ENCODE results near the gene PARP15.

The PARP15 gene

DNA sequence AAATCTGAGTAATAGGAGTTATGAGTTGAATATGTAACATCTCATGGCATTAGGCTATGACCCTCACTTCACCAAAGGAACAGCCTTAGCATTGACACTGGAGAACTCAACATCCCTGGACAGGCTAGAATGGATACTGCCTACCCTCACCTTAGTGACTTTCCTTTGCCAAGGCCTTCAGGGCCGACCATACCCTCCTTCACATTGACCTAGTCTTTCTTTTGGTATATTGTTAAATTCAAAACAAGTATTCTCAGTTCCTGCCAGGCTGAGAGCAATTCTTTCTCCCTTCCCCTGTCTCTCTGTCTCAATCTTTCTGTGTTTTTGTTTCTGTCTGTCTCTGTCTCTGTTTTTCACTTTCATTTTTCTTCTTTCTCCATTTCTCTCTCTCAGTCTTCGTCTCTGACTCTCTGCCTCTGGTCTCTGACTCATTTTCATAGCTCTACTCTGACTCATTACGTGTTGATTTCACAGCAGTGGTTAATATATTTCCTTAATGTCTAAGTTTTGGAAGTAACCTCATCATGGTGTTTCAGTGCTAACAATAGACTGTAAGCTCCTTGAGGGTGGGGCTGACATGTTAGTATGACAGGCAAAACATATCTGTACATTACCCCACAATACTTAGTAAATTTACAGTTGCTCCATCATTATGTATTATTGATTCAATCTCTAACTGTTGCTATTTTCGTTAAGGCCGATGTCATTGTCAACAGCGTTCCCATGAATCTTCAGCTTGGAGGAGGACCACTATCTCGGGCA lies 32.5 kb downstream of the PARP15 start:
- peak; percentile 25 for DNase-seq (ENCODE audit: low read depth)
- TF ChIP-seq MYC (IDR thresholded peaks at IDR 0.05; ENCODE audit: low read depth, low read length) (no peak), POLR2A (IDR thresholded peaks at IDR 0.05; ENCODE audit: extremely low read depth, insufficient read length) (no peak)
- TF ChIP-seq, protein P1, sequence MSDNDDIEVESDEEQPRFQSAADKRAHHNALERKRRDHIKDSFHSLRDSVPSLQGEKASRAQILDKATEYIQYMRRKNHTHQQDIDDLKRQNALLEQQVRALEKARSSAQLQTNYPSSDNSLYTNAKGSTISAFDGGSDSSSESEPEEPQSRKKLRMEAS (IDR thresholded peaks at IDR 0.05; ENCODE audit: low read depth, low read length), result no peak
- TF ChIP-seq, protein P2, sequence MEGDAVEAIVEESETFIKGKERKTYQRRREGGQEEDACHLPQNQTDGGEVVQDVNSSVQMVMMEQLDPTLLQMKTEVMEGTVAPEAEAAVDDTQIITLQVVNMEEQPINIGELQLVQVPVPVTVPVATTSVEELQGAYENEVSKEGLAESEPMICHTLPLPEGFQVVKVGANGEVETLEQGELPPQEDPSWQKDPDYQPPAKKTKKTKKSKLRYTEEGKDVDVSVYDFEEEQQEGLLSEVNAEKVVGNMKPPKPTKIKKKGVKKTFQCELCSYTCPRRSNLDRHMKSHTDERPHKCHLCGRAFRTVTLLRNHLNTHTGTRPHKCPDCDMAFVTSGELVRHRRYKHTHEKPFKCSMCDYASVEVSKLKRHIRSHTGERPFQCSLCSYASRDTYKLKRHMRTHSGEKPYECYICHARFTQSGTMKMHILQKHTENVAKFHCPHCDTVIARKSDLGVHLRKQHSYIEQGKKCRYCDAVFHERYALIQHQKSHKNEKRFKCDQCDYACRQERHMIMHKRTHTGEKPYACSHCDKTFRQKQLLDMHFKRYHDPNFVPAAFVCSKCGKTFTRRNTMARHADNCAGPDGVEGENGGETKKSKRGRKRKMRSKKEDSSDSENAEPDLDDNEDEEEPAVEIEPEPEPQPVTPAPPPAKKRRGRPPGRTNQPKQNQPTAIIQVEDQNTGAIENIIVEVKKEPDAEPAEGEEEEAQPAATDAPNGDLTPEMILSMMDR (IDR thresholded peaks at IDR 0.05; ENCODE audit: low read depth, low read length), result no peak
- H3K4me3 ChIP-seq (ENCODE audit: low read depth, low read length), result no peak overlapping the region

DNA sequence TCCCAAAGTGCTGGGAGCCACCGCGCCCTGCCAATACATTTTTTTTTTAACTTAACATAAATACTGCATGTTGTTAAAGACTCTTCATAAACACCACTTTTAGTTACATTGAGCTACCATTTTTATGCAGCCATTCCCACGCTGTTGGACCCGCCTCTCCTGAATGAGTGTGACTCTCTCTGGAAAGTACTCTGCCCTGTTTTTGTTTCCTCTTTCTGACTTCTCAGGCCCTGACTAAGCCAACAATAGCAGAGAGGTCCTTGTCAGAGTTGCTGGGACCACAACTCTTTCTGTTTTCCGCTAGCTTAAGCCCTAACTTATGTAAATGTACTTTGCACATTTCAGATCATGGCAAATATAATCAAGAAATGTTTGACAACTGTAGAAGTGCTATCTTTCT lies 35.2 kb downstream of the PARP15 start:
- DNase-seq (ENCODE audit: low read depth), result no peak
- TF ChIP-seq, protein P2 (IDR thresholded peaks at IDR 0.05; ENCODE audit: low read depth, low read length), result no peak
- TF ChIP-seq, protein P1 (IDR thresholded peaks at IDR 0.05; ENCODE audit: low read depth, low read length), result no peak
- TF ChIP-seq MYC (IDR thresholded peaks at IDR 0.05; ENCODE audit: low read depth, low read length) (no peak), POLR2A (IDR thresholded peaks at IDR 0.05; ENCODE audit: extremely low read depth, insufficient read length) (no peak)
- no peak overlapping the region for H3K4me3 ChIP-seq (ENCODE audit: low read depth, low read length)

DNA sequence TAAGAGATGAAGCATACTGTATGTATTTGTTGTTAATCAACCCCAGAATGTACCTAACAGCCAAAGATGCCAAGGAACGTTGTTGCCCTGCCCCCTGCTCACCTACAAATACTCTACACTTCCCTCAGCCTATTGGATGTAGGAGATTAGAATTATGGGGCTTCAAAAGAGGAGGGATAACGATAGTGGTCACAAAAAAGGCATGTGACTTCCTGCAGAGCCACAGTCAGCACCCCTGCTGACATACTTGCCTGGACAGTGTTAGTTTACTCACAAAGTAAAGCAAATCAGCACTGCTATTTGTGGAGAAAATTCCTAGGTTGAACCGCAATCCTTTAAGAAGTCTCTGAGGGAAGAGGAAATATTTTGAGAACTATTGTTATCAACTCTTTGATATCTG lies 37.9 kb downstream of the PARP15 start:
- TF ChIP-seq, protein P1 (IDR thresholded peaks at IDR 0.05; ENCODE audit: low read depth, low read length), result no peak
- TF ChIP-seq POLR2A (IDR thresholded peaks at IDR 0.05; ENCODE audit: extremely low read depth, insufficient read length), result no peak
- H3K4me3 ChIP-seq (ENCODE audit: low read depth, low read length), result no peak overlapping the region
- DNase-seq (ENCODE audit: low read depth), result no peak

DNA sequence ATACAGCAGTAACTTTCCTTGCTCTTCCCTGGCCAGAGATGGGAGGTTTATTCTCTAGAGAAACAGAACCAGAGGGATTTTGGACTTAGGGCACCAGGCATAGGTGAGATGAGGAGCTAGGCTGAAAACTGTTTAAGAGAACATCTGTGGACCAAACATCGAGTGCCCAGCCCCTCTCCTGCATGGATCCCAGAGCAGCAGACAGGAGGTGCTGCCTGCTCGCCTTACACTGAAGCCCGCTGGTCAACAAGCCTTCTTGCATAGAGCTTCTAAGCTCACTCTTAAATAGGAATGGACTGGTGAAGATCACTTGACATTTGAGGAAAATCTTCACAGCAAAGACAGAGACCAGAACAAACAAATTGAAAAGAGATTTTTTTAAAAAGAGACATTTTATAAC lies 41.2 kb downstream of the PARP15 start:
- no peak for DNase-seq (ENCODE audit: low read depth)
- TF ChIP-seq, protein P1 (IDR thresholded peaks at IDR 0.05; ENCODE audit: low read depth, low read length), result no peak
- TF ChIP-seq, protein P2 (IDR thresholded peaks at IDR 0.05; ENCODE audit: low read depth, low read length), result no peak
- TF ChIP-seq POLR2A (IDR thresholded peaks at IDR 0.05; ENCODE audit: extremely low read depth, insufficient read length) (no peak), MYC (IDR thresholded peaks at IDR 0.05; ENCODE audit: low read depth, low read length) (no peak)
- no peak overlapping the region for H3K4me3 ChIP-seq (ENCODE audit: low read depth, low read length)

DNA sequence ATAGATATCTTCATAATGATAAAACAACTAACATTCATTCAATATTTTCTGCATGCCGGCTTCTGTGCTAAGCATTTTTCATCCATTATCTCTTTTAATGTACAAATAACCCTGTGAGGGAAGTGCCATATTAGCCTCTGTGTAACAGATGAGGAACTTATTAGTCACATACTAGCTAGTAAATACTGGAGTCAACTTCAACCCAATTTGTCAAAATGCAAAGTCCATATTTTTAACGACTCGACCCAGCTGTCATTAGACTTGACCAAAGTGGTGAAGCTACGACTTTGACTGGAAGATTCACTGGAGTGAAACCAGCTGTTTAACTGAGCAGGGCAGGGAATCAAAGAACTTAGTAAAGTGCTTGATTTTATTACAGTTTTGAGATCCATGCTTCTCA lies 41.6 kb downstream of the PARP15 start:
- no peak for DNase-seq (ENCODE audit: low read depth)
- TF ChIP-seq, protein P2 (IDR thresholded peaks at IDR 0.05; ENCODE audit: low read depth, low read length), result no peak
- TF ChIP-seq, protein P1 (IDR thresholded peaks at IDR 0.05; ENCODE audit: low read depth, low read length), result no peak
- no peak for TF ChIP-seq MYC (IDR thresholded peaks at IDR 0.05; ENCODE audit: low read depth, low read length)
- TF ChIP-seq POLR2A (IDR thresholded peaks at IDR 0.05; ENCODE audit: extremely low read depth, insufficient read length), result no peak
- H3K4me3 ChIP-seq (ENCODE audit: low read depth, low read length), result no peak overlapping the region

DNA sequence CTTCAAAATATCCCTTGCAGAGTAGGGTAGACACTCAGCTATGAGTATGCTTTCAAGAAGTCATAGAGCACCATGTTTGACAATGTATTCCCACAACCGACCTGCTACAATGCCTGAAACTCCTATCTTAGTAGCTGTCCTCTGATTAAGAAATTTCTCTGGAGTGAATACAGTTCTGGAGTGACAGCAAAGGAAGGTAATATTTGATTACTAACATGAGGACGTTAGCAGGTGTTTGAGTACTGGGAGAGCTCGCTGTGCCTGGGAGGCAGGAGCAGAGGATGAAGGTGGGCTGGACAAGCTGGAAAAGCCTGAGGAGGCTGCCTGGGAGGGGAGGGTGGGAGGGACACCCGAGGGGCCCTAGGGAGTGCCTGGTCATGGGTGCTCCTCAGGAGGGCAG lies 42.9 kb downstream of the PARP15 start:
- H3K4me3 ChIP-seq (ENCODE audit: low read depth, low read length), result no peak overlapping the region
- DNase-seq (ENCODE audit: low read depth), result no peak
- TF ChIP-seq, protein P2 (IDR thresholded peaks at IDR 0.05; ENCODE audit: low read depth, low read length), result no peak
- no peak for TF ChIP-seq MYC (IDR thresholded peaks at IDR 0.05; ENCODE audit: low read depth, low read length)
- no peak for TF ChIP-seq POLR2A (IDR thresholded peaks at IDR 0.05; ENCODE audit: extremely low read depth, insufficient read length)
- TF ChIP-seq, protein P1 (IDR thresholded peaks at IDR 0.05; ENCODE audit: low read depth, low read length), result no peak
